Muscle of leg (tissue), 11 donors: ENCODE data around the gene ARG2. TPM values are rescaled to one million over a fixed set of nuclear protein-coding genes. Genes with fewer than 3 reads are reported as not detected.

Source experiments
- DNase-seq: peaks from one replicate; pipeline ENCODE4 v3.0.0; 2013
- H3K27ac ChIP-seq: one replicate; pipeline ENCODE4 v1.5.1; 2013; ENCODE audit warnings: mild to moderate bottlenecking, low read length, control low read depth
- H3K27me3 ChIP-seq: one replicate; pipeline ENCODE4 v1.6.1; 2013; ENCODE audit warnings: low read length; ENCODE audit not compliant: control insufficient read depth, insufficient read depth
- H3K36me3 ChIP-seq: one replicate; pipeline ENCODE4 v1.6.1; 2013; ENCODE audit warnings: low read length; ENCODE audit not compliant: control insufficient read depth, insufficient read depth
- H3K4me1 ChIP-seq: one replicate; pipeline ENCODE4 v1.6.1; 2013; ENCODE audit warnings: low read length; ENCODE audit not compliant: control insufficient read depth, insufficient read depth
- H3K4me3 ChIP-seq: one replicate; pipeline ENCODE4 v1.5.1; 2013; ENCODE audit warnings: low read length, control low read depth
- H3K9me3 ChIP-seq: replicated peaks from 2 replicates; pipeline ENCODE4 v1.6.1; 2013; ENCODE audit warnings: low read depth, low read length; ENCODE audit not compliant: control insufficient read depth
- WGBS: methylation state at CpG from one replicate; pipeline ENCODE4 v1.1.5; 2013; ENCODE audit warnings: missing lambda C conversion rate; ENCODE audit not compliant: insufficient coverage; 5-methylcytosine and 5-hydroxymethylcytosine counted together
- polyA plus RNA-seq, 8 donors: library from polyadenylated mRNA; unstranded; fragments of 120-200 nt; gene quantifications; one replicate each; pipeline versions ENCODE4 v1.2.1 to v1.2.3, GENCODE V29; 2013; ENCODE audit warnings: inconsistent platforms in 1 of 8, low replicate concordance in 1 of 8; ENCODE audit not compliant: insufficient read length in 8 of 8, insufficient read depth in 1 of 8
- total RNA-seq: library from RNA; stranded (reverse); fragments of 120-200 nt; gene quantifications from one replicate; pipeline ENCODE4 v1.2.4, GENCODE V29; 2013

The ARG2 gene
- total and polyA plus RNA-seq, 9 donors = 1.0 to 3.1 (median 2.0) TPM

DNA sequence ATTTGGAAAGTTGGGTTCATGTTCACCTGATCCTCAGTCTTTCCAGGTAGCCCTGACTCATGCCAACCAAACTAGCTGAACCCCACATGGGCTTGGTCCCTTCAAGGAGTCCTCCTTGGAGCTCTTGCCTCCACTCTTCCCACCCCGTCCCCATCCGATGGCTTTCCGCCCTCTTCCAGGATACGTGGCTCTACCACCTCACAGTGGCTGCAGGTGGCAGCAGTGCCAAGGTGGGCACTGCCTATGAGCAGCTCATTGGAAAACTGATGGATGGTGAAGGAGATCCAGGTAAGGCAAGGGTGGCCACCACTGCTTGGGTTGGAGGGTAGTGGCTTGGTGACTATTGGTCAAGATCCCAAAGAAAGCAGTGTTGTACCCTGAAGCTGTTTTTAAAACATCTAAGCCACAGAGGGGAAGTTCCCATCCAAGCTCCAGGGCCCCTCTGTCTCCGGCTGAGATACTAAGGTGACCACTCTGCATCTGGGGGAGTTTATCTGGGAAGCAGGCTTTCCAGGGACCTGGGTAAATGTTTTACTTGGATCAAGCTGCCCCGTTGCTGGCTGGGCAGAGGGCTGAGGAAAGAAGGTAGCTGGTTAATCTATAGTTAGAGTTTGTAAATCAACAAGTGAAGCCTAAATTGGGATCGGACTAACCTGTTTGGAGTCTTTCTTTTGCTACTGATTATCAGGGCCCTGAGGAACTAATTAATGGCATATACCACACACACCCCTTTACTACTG is 43.3 kb upstream of the ARG2 start:
- 78% methylated on average over 4 of the region's 7 CpGs for WGBS
- no peaks in the 10 kb centered on the region for H3K36me3 ChIP-seq
- no peak for DNase-seq
- H3K27me3 ChIP-seq = no peaks in the 10 kb centered on the region
- no peaks in the 10 kb centered on the region for H3K4me1 ChIP-seq
- no peak overlapping the region for H3K4me3 ChIP-seq
- no peaks in the 10 kb centered on the region for H3K9me3 ChIP-seq
- no peak overlapping the region for H3K27ac ChIP-seq

DNA sequence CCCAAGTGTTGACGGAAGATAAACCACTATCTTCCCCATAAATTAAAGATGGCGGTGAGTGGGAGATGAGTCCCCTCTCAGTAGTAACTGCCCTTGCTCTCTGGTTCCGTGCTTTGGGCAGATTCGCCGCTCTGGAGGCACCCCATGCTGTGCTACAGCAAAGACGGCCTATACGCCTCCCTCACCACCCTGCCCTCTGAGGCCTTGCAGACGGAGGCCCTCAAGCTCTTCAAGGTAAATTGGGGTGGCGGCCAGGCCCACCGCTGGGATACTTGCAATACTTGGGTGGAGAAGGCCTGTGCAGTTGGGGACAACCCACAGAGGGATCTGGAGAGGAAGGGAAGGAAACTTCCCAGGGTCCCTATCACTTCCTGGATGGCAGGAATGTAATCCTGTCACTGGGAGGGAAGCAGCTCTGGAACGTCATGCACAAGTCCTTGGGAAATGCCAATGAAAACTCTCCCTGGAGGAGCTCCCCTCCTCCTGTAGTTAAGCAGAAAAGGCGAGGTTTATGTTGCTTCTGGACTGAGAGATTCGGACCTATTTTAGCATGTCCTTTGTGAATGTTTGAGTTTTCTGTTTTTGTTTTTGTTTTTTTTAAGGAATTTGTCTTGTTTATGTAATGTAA is 42.4 kb upstream of the ARG2 start:
- Histone ChIP-seq H3K4me1 (no peaks in the 10 kb centered on the region), H3K36me3 (no peaks in the 10 kb centered on the region), H3K27ac (no peak overlapping the region), H3K27me3 (no peaks in the 10 kb centered on the region), H3K4me3 (no peak overlapping the region), H3K9me3 (no peaks in the 10 kb centered on the region)
- no CpG with 5 or more reads among the region's 13 CpGs for WGBS
- DNase-seq = no peak

DNA sequence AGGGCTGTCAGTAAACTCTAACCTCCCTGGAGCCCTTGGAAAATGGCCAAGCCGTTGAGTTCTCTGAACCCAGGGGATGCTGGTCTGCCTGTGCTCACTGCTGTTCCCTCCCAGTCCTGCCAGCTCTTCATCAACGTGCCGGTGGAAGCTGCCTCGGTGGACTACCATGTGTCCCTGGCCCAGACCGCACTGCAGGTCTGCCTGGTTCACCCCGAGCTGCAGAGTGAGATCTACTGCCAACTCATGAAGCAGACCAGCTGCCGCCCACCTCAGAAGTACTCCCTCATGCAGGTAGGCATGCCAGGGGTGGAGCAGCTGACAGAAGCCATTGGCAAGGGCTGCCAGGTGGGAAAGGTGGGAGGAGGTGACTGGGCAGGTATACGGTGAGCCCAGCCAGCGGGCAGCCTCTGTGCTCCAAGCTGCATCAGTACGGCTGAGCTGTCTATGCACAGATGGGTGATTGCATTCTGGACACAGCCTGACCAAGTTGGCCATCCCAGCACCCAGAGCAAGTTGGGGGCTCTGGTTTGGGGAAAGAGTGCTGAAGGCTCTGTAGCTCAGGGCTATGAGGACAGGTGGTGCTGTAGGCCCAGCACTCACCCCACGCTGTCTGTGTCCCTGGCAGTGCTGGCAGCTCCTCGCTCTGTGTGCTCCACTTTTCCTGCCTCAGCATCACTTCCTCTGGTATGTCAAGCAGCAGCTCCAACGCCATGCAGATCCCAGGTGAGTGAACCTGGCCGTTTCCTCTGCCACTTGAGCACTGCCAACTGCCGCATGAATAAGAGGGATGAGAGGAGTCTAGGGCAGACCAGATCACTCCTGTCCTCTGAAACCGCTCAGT is 41.6 kb upstream of the ARG2 start:
- DNase-seq = no peak
- Histone ChIP-seq H3K27ac (no peak overlapping the region), H3K4me1 (no peaks in the 10 kb centered on the region), H3K36me3 (no peaks in the 10 kb centered on the region), H3K9me3 (no peaks in the 10 kb centered on the region), H3K4me3 (no peak overlapping the region), H3K27me3 (no peaks in the 10 kb centered on the region)
- WGBS = 78% methylated on average over 15 of the region's 16 CpGs

DNA sequence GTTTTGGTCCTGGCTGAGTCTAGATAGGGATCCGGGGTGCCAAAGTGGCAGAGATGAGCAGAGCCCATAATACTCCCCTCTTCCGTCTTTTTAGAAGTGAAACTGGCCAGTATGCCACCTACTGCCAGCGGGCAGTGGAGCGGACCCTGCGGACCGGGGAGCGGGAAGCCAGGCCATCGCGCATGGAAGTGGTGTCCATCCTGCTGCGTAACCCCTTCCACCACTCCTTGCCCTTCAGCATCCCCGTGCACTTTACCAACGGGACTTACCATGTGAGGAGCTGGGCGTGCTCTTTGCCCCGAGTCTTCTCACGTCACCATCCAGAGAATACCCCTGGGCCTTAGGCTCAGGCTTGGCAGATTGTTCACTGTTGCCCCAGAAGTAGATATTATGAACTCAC is 40.7 kb upstream of the ARG2 start:
- H3K36me3 ChIP-seq = no peaks in the 10 kb centered on the region
- no peaks in the 10 kb centered on the region for H3K27me3 ChIP-seq
- 86% methylated on average over 13 of the region's 15 CpGs for WGBS
- no peak overlapping the region for H3K27ac ChIP-seq
- no peaks in the 10 kb centered on the region for H3K9me3 ChIP-seq
- H3K4me1 ChIP-seq = no peaks in the 10 kb centered on the region
- no peak overlapping the region for H3K4me3 ChIP-seq
- no peak for DNase-seq

DNA sequence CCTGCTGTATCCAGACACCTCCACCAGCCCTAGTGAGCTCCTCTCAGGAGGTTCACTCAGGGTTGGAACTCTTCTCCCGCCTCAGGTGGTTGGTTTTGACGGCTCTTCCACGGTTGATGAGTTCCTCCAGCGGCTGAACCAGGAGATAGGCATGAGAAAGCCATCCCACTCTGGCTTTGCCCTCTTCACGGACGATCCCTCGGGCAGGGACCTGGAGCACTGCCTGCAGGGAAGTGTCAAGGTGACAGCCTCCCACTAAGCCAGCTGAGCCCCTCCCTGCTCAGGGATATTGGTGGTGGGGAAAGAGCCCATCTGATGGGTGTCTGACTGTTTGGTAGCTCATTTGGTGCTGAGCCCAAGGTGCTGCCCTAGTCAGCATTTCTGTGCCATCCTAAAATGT is 40.1 kb upstream of the ARG2 start:
- WGBS = 95% methylated on average over 6 of the region's 7 CpGs

DNA sequence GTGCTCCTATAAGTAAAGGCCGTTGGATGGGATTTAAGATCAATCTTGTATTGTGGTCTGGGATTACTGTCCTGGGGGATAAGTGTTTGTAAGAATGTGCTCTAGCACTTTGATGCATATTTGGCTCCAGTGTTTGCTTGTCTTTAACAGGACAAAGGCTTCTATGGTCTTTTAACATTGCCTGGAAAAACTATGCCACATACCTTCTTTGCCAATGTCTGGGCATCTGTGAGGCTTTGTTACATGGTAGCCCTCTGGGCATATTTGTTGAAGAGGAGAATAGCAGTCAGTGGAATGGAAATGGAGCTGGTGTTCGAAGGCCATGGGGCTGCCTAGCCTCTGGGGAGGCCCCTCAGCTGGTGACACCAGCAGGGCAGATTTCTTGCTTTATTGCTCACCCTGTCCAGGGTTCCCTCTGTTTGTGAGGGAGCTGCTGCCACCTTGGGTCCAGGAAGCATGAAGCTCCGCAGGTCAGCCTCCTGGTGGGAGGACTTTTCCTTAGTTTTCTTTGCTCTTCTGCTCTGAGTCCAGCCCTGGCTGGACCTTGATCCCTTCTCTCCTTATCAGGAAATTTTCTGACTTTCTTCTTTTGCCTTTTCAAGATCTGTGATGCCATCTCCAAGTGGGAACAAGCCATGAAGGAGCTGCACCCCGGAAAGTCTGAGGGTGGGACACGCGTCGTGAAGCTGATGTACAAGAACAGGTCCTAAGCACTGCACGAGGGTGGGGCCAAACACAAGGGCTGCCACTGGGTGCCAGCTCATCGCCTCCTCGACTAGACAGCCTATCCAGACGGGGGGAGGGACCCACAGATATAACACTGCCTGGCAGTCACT is 39.2 kb upstream of the ARG2 start:
- Histone ChIP-seq H3K4me1 (no peaks in the 10 kb centered on the region), H3K4me3 (no peak overlapping the region), H3K27ac (no peak overlapping the region), H3K27me3 (no peaks in the 10 kb centered on the region), H3K9me3 (no peaks in the 10 kb centered on the region), H3K36me3 (no peaks in the 10 kb centered on the region)
- DNase-seq = no peak
- WGBS = 80% methylated on average over 9 of the region's 11 CpGs

More for the DNA sequence above, 40.1 kb upstream of the ARG2 start:
- Histone ChIP-seq H3K4me1 (no peaks in the 10 kb centered on the region), H3K9me3 (no peaks in the 10 kb centered on the region), H3K36me3 (no peaks in the 10 kb centered on the region), H3K27me3 (no peaks in the 10 kb centered on the region), H3K27ac (no peak overlapping the region), H3K4me3 (no peak overlapping the region)
- no peak for DNase-seq

DNA sequence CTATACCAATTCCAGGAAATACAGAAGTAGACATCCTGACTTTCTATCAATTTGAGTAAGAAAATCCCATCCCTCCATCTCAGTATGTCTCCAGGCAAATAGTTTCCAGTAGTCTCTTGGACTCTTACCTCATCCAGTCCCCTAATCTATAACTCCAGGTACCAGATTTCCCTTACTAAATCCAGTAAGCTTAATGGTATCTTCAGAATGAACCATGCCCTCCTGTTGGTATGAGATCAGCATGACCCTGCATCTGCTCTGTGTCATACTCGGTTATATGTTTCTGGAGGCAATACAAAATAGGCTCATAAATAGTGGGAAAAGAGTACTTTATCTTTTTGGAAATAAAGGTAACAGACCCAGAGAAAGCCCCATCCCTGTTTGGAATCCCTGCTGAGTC is 38.1 kb upstream of the ARG2 start:
- no CpG with 5 or more reads among the region's 1 CpG for WGBS
- Histone ChIP-seq H3K4me3 (no peak overlapping the region), H3K36me3 (no peaks in the 10 kb centered on the region), H3K4me1 (no peaks in the 10 kb centered on the region), H3K27me3 (no peaks in the 10 kb centered on the region), H3K9me3 (no peaks in the 10 kb centered on the region), H3K27ac (no peak overlapping the region)
- no peak for DNase-seq

DNA sequence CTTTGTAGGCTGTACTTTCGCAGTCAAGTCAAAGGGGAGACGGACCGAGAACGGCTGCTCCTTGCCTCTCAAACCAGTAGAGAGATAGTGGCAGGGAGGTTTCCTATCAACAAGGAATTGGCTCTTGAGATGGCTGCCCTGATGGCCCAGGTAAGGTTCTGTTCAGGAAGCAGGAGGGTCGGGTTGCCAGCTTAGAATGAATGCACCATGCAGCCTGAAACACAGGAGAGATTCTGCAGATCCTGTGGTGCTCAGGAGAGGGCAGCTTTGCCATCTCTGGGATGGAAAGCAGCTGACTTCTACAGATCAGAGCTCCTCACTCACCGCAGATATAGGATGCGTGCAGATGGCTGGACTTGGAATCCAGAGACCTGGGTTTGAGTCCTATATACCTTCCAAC is 37.7 kb upstream of the ARG2 start:
- WGBS = 17% methylated on average over 1 of the region's 7 CpGs

DNA sequence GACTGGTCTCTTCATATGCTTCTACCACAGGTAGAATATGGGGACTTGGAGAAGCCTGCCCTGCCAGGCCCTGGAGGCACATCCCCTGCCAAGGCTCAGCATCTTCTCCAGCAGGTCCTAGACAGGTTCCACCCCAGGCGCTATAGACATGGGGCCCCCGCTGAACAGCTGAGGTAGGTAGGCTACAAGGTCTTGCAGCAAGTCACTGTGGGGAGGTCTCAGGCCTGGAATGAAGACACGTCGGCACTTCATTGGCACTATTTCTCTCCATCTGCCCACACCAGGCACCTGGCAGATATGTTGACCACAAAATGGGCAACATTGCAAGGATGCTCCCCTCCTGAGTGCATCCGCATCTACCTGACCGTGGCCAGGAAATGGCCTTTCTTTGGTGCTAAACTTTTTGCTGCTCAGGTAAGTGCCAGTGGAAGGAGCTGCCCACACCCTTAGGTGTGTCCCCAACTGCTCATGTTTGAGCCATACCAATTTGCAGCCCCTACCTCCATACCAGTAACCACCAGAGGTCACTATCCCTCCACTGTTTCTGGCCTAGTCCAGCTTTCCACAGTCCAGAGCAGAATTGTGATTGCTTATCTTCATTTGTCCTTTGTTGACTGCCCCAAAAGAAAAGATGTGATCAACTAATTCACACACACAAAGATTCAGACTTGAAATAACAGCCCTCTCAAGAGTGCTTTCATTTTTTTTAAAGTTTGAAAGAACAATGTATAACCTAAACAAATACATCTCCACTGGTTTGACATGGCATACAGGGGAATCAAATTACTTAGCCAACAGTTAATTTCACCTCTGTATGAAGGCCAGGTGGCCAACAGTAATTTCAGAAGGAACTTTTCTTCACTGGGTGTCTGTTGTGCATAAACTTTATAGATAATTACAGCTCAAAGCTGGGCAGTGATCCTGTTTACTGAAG is 35.7 kb upstream of the ARG2 start:
- no peak overlapping the region for H3K4me3 ChIP-seq
- 84% methylated on average over 4 of the region's 6 CpGs for WGBS
- DNase-seq = peak; percentile 53

More for the DNA sequence above, 37.7 kb upstream of the ARG2 start:
- no peak overlapping the region for H3K27ac ChIP-seq
- H3K4me1 ChIP-seq = no peaks in the 10 kb centered on the region
- DNase-seq = no peak
- no peaks in the 10 kb centered on the region for H3K27me3 ChIP-seq
- H3K4me3 ChIP-seq = no peak overlapping the region
- H3K36me3 ChIP-seq = no peaks in the 10 kb centered on the region
- no peaks in the 10 kb centered on the region for H3K9me3 ChIP-seq

More for the DNA sequence above, 35.7 kb upstream of the ARG2 start:
- Histone ChIP-seq H3K27ac (no peak overlapping the region), H3K9me3 (no peaks in the 10 kb centered on the region), H3K36me3 (peaks cover 4% of the 10 kb centered on the region), H3K27me3 (no peaks in the 10 kb centered on the region), H3K4me1 (no peaks in the 10 kb centered on the region)
